ENCODE measurements around the gene GABRR3. TPM values are rescaled to one million over a fixed set of nuclear protein-coding genes. Genes with fewer than 3 reads are reported as not detected.
"Not testable (repeated sequence)": the region's sequence is repeated elsewhere in the genome, so short reads cannot be mapped to it uniquely, and the experiment has no call there.

Gene GABRR3
- total RNA-seq, 1 donor from 2014 or later: not detected

DNA sequence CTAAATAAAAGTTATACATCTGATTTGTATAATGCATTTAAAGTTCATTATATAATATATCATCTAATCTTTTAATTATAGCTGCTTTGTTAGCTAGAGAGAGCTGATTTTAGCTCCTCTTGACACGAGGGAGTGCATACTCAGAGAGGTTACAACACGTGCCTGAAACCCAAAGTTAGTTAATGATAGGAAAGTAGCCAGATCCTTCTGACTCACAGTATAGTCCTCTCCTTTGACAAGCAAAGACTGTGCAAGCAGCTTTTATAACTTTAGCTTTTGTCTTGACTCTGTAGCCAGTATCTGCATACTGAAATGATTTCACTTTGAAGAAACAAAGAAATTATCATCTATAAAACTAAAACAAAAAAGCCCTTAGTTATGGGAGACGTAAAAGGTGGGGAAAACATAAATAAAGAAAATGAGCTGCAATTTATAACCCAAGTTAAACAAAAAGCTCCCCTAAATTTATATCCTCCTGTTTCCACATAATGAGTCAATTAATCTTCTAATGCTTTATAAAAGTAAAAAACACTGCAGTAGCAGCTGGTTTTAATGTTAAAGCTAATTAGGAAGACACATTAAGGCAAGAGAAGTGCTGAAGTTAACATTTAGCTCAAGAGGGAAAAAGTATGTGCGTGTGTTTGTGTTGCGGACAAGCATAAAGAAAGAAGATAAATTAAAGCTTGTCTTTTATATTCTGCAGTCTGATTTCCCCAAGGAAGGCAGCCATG lies 13.1 kb downstream of the GABRR3 start:
- DNase-seq: peak; percentile 9

DNA sequence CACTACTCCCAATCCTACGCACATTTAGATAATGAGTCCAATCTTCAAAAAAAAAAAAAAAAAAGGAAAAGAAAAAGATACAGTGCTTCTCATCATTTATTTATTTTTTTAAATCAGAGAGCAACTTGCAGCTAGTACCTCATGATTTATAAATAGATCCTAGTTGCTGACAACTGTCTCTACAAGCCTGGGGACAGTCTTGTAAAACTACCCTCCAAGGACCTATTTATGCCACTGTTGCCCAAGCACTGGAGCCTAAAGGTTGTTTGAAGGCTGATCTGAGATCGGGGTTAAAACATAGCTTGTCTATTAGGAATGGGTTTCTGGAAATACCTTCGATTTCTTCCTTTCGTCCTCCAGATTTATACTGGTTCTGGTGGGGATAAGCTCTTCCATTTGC lies 14.7 kb downstream of the GABRR3 start:
- no peak for DNase-seq

DNA sequence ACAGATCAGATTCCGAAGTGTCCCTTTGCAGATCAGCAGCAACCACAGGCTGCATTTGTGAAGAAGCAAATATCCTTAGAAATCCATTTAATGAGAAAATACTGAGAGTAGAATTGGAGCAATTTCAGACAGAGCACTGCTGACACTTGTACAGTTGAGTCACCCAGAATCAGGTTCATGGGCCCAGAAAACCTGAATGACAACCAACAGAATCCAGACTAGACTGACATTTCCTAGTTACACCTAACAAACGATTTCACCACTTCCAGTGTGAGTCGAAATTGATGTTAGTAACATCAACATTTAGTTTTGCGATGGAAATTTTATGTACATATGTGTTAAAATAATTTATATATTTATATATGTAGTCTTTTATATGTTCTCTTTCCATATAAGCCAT lies 16.8 kb downstream of the GABRR3 start:
- no peak for DNase-seq

DNA sequence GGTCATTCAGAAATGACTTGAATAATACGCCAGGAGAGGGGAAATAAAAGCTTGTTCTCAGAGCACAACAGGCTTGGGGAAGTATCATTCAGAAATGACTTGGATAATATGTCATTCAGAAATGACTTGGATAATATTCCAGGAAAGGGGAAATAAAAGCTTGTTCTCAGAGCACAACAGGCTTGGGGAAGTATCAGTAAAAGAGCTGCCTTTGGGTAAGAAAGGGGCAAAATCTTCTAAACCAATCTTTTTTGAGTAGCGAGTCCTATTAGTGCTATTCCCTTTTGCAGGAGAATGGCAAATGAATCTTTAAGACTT lies 20.9 kb downstream of the GABRR3 start:
- no peak for DNase-seq

DNA sequence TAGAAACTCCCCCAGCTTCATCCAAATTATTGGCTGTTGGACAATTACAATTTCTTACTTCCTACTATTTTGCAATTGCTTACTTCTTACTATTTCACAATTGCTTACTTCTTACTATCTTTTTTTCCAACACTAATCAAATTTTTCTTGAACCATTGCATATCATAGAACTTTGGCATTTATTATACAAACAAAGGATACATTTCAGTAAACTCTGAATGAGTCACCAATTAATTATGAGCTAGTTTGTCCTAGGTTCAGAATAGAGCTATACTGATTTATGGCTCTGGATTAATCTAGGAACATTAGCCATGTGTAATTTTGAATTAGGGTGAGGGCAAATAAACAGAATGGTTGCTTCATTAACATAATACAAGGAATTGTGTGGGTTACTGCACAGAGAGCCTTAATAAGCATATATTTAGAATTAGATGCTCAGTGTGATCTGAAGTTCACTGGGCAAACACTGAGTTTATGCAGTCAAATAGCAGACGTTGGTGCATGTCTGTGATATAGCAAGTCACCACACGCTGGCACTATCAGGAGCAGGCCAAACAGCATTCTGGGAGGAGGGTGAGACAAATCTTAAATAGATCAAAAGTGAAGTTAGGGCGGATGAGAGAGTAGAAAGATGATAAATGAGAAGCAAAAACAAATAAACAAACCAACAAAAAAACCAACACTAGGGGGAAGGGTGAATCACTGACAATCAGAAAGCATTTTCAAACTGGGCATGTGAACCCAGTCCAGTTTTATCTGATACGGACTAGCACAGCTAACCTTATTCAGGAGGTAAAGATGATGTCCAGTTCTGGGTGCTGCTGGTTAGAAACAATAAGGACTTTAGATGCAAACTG lies 21.5 kb downstream of the GABRR3 start:
- DNase-seq: peak; percentile 51

DNA sequence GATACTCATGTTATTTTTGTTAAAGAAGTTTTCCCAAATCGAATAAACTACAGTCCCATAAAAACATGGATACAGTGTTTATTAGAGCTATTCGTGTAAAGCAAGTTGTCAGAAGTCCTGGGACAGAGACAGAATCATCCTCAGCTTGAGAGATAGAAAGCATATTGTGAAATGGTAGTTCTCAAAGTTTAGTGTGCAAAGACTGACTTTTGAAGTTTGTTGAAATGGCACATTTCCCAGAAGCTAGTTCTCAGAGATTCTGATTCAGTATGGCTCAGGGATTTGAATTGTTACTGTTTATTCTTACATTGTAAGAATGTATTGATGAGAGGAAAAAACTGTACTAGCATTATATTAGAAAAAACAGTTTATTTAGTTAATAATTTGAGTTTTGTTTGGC lies 22.1 kb downstream of the GABRR3 start:
- DNase-seq: peak; percentile 81

DNA sequence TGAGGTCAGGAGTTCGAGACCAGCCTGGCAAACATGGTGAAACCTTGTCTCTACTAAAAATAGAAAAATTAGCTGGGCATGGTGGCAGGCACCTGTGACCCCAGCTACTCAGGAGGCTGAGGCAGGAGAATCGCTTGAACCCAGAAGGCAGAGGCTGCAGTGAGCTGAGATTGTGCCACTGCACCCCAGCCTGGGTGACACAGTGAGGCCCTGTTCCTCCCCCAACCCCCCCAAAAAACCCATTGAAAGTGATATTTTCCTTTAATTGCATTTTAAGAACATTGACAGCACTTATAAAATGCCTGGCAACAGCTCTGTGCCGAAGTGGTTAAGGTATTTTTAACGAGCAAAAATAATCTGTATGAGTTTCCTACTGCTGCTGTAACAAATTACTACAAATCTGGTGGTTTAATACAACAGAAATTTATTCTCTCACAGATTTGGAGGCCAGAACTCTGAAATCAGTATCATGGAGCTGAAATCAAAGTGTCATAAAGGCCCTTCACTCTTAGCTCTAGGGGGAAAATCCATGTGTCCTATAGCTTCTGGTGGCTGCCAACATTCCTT lies 24.1 kb downstream of the GABRR3 start:
- not testable (repeated sequence) for DNase-seq

DNA sequence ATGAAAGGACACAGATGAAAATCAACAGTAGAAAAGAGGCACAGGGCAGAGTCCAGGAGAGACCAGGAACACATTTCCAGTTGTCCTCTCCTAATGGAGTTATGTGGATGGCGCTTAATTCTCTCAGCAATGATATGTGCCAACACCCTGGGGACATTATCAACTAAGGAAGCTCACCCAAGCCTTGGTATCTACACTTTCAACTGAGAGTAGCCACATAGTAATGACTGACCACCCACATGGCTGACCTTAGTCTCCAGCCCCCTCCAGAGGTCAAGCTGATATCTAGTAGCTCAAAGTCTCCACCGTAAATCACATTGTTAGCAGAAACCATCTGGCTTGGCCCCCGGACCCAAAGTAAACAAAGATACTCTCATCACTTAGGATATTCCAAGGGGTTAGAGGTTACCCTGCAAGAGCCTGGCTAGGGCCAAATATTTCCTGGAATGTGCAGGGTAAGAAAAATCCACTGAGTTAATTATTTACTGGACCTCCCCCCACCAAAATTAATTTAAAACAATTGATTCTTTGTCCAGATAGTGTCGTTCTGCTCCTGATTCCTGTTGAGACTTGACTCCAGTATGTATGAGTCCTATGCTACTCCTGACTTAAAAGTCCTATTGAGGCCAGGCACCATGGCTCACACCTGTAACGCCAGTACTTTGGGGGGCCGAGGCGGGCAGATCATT lies 24.8 kb downstream of the GABRR3 start:
- DNase-seq: no peak

DNA sequence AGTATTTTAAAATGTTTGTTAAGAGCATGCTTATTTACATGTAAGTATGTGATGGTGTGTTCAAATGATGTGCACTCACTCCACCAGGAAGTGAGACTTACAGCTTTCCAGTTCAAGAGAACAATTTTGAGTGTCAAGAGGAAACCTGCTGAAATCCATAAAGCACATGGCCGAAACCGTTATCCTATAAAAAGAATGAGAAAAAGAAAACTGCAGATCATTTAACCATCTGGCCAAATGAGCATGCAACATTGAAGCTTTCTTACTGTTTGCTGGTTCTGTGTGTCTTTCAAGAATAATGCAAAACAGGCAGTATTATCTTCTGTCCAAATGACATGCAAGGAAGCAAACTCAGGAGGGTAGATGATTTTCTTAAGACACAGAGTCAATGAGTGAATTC lies 26.3 kb downstream of the GABRR3 start:
- no peak for DNase-seq

DNA sequence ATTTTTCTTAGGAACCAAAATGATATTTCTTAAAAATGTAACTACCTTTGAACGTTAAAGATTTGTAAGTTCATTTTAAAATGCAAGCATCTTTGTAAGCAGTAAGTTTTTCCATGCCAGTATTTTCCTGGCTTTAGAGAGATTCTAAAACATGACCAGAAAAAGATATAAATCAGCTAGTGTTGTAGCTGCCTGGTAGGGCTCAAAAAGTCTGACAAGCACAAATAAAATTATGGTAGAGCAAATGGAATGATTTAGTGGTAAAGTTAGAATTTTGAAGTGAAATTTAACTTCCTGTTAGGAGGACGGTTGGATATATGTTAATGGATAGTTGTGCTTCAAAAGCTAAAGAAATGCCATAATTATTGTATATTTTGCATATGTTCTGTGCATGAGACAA lies 29.7 kb downstream of the GABRR3 start:
- DNase-seq: no peak

DNA sequence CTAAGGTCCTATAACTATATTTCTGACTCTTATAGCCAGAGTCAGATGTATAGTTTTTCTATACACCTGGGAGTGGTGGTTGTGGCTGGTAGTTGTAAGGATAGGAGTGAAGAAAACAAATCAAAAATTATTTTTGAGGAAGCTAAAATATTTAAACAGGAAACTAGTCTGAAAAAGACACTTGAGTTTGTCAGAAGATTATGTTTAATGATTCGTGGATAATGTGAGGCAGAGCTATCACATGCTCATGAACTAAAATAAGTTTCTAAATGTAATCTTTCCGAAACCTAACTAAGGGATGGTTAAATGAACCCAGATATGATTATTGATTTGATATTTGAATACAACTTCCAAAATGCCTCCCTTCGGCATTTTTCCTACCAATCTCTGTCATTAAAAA lies 30.4 kb downstream of the GABRR3 start:
- no peak for DNase-seq

DNA sequence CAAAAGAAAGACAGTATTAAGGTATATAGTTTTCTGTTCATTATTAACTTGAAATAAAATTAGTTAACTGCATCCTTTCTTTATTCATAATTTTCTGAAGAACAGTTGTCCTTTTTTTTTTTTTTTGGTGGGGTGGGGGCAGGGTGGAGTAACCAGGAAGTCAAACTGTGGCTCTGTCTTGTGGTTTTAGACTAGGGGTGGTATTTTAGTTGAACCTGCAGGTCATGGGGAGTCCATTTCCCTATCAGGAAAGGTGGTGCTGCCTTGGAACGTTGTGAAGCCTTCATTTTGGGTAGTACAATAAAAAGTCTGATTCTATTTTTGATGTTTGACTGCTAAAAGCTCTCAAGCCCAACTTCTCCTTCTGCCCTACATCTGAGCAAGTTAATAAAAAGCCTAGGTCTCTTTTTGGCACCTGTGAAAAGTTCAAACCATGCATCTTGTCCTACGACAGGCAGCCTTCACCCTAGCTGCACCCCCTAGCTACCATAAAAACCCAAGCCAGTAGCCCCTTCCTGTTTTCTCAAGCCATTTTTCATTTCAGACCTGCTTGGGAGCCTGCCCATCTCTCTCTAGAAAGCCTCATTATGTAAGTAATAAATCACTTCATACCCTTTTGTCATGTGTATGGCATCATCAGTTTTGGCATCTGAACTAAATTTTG lies 31.7 kb downstream of the GABRR3 start:
- DNase-seq: no peak

DNA sequence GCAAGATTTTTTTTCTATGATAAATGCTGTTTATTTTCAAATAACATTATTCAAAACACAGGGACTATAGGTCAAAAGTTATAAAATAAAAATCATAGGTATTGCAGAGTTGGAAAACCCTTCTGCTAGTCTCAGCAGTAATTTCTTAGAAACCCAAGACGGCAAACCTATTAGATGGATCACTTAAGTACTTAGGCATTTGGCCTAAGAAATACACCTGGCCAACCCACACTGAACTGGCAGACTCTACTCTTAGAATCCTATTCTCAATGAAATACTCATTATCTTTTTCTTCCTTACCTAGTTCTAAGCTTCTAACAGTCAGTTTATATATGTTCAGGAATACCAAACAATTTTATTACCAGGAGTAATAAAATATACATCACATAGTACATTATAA lies 32.4 kb downstream of the GABRR3 start:
- DNase-seq: no peak

DNA sequence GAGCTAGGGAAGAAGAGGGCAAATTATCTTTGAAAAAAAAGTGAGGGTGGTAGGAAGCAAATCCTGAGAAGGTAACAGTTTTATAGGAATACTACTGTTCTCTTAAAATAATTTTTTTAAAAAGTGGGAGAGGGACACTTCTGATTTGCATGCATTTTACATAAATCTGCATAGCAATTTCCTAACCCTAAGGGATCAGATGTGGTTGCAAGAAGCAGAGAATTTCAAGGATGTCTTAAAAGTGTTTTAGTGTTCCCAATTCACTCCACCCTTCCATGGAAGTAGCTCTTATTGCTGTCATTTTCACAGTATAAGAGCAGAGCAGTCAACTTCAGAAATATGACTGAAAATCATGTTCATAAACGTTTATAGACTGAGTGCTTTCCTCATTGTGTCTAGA lies 35.1 kb downstream of the GABRR3 start:
- DNase-seq: no peak

DNA sequence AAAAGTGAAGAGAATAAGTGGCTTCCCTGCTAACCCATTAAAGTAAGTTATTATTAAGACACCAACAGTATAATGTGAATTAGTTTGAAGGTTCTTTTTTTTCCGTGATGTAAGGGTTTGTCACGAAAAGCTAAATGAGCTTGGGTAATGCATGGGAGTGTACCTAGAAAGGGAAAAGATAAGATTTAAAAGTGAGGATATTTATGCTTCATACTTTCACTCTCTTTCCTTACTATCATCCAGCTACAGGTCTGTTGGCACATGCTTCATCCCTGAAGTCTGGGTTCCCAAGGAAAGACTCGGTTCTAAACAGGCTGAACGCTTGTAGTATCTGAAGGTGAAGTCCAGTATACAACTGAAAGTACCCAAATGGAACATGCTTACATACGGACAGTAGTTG lies 36.0 kb downstream of the GABRR3 start:
- no peak for DNase-seq

DNA sequence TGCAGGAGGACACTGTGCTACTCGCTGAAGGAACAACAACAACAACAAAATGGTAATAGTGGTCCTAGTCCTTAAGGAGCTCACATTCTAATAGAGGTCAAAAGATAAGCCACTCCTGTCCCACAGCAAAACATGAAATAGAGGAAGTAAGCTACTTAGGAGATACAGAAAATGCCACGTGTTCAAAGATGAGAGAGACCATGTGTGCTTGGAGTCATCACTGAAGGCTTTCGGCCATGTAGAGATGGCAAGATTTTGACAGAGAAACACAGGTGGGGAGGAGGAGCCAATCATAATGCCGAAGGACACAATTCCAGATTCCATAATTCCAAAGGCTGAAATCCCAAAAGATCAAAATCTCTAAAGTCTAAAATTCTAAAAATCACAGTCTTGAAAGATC lies 38.1 kb downstream of the GABRR3 start:
- DNase-seq: no peak

DNA sequence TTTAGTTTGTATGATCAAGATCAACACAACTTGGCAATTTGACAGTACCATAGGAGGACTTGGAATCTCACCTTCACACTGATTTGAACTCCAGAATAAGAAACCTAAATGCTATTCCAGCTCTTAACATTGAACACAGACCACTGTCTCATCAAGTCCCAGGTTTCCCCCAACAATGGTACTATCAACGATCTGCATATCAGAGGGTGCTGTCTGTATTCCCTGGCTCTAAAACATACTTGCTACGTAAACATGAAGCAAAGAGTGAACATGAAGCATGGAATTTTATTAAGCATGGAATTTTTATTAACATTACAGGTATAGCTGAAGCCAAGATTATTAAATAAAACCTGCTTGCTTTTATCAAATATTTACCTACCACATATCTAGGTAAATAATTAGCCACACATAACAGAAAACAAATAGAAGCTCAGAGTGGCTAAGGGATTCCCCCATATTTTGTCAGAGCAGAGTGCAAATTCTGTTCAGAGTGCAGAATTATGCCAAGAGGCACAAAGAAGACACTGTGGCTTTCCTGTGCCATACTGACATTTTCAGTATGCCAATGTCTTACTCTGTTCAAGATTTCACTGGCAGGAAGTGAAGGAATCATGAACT lies 40.7 kb downstream of the GABRR3 start:
- no peak for DNase-seq

DNA sequence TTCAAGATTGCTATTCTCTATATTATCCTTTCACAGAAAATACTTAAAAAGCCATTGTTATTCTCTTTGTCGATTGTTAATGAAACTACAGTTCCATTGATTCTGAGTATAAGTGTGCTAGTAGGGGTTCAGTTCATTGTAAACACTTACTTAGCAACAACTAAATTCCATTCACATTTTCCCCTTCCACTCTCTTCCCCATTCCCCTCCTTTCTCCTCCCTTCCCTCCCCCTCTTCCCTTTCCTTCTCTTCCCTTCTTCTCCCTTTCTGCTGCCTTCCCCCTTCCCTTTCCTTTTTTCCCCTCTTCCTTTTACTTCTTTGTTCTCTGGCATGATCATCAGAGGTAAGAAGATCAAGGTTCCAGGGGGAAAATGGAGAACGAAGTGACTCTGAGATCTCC lies 41.6 kb downstream of the GABRR3 start:
- no peak for DNase-seq

DNA sequence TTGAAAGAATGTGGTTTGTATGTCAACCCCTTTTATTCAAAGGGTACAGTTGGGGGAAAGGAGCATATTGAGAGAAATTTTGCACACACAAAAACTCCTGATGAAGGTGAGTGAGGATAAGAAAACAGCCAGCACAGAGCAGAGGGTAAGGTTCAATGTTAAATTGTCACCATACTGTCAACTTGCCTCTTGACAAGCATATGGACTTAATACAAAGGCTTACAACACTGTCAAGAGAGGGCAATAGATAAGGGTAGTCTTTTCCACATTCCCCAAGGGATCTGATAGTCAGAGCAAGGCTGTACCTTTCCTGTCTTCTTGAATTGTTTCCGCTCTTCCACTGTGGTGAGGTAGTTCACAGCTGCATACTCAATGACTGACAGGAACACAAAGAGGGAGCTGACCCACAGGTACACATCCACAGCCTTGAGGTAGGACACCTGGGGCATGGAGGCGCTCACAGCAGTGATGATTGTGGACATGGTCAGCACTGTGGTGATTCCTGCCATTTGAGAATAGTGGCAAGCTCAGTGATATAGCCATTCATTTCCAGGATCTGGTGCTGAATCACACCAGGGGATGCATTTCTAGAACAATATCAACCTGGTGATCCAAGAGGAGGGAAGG lies 42.5 kb downstream of the GABRR3 start:
- no peak for DNase-seq

DNA sequence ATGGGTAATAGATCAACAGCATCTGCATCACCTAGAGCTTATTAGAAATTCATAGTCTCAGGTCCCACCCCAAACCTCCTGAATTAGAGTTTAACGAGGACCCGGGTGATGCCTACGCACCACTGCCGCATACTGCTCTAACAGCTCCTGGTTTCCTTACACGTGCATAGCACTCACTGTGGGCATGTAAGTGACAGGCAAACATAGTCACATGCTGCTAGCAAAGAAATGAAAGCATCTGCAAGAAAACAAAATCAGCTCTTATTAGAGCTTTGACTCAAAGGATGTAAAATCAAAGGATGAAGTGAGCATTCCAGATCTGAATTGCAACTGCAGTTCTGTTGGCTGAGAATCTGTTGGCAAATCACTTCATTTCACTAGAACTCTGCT lies 43.8 kb downstream of the GABRR3 start:
- no peak for DNase-seq

DNA sequence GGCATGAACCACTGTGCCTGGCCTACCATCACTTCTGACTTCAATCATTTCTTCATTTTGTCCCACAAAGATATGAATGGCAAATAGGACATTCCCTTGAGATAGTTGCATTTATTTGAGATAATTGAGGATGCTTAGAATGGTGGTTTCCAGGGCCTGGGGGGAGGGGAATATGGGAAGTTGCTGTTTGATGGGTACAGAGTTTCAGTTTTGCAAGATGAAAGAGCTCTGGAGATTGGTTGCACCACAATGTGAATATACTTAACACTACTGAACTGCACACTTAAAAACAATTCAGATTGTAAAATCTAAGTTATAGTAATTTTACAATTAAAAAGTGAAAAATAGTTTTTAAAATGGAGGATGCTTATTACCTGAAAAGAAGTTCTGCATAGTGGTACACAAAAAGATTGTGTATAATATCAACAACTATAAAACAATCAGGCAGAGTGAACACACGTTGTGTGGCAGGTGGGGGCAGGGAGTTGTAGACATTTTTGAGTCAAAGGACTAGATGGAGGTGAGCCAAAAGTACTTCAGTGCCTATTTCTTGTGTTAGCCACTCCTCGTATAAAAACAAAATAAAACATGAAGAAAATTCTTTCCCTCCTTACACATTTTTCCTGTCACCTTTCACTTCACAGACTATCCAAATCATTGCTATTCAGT lies 44.4 kb downstream of the GABRR3 start:
- DNase-seq: no peak

All from skin of body (tissue), 2 donors.